Measurements from ENCODE around the gene PHACTR1. TPM values are rescaled to one million over a fixed set of nuclear protein-coding genes. Genes with fewer than 3 reads are reported as not detected.
"Not testable (repeated sequence)": the region's sequence is repeated elsewhere in the genome, so short reads cannot be mapped to it uniquely, and the experiment has no call there.

The PHACTR1 gene
- total and polyA plus RNA-seq, 7 donors: 0.60 to 7.5 (median 3.7) TPM

- Histone ChIP-seq H3K4me3 (no peak overlapping the region), H3K36me3 (no peaks in the 10 kb centered on the region), H3K4me1 (no peaks in the 10 kb centered on the region), H3K9me3 (no peaks in the 10 kb centered on the region), H3K27ac (no peak overlapping the region), H3K27me3 (no peaks in the 10 kb centered on the region)
- TF ChIP-seq EP300 (IDR thresholded peaks at IDR 0.05) (no peak), POLR2AphosphoS5 (IDR thresholded peaks at IDR 0.05) (no peak), POLR2A (IDR thresholded peaks at IDR 0.05) (no peak)
- TF ChIP-seq, protein P1, sequence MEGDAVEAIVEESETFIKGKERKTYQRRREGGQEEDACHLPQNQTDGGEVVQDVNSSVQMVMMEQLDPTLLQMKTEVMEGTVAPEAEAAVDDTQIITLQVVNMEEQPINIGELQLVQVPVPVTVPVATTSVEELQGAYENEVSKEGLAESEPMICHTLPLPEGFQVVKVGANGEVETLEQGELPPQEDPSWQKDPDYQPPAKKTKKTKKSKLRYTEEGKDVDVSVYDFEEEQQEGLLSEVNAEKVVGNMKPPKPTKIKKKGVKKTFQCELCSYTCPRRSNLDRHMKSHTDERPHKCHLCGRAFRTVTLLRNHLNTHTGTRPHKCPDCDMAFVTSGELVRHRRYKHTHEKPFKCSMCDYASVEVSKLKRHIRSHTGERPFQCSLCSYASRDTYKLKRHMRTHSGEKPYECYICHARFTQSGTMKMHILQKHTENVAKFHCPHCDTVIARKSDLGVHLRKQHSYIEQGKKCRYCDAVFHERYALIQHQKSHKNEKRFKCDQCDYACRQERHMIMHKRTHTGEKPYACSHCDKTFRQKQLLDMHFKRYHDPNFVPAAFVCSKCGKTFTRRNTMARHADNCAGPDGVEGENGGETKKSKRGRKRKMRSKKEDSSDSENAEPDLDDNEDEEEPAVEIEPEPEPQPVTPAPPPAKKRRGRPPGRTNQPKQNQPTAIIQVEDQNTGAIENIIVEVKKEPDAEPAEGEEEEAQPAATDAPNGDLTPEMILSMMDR (IDR thresholded peaks at IDR 0.05): no peak
- WGBS, 2 donors: 90 to 93% methylated on average over 4 of the region's 4 CpGs
- intact Hi-C loops (cut with DNase I): no loop called here
- no peak for DNase-seq
Measured at GRCh38 chr6:12937971-12938370, 221.4 kb downstream of the PHACTR1 start.

DNA sequence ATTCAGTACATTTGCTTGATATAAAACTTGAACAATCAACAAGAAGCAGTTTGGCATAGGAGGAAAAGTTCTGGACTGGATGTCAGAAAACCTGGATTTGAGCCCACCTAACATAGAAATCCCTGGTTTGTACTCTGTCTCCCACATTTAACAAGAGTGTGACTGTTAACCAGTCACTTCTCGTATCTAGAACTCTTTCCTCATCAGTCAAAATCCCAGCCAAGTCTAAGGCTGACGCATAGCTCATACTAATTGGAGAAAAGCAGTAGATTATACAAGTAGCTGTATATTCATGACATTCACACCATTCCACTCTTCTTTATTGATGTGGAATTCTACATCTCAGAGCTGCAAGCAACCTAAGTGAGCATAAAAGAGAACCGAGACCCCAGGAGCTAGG lies 222.7 kb downstream of the PHACTR1 start:
- no peaks in the 10 kb centered on the region for H3K36me3 ChIP-seq
- H3K27ac ChIP-seq: no peak overlapping the region
- no peaks in the 10 kb centered on the region for H3K9me3 ChIP-seq
- TF ChIP-seq POLR2A (IDR thresholded peaks at IDR 0.05) (no peak), POLR2AphosphoS5 (IDR thresholded peaks at IDR 0.05) (no peak), EP300 (IDR thresholded peaks at IDR 0.05) (no peak)
- TF ChIP-seq, protein P1 (IDR thresholded peaks at IDR 0.05): no peak
- intact Hi-C loops (cut with DNase I): no loop called here
- no peaks in the 10 kb centered on the region for H3K27me3 ChIP-seq
- no peaks in the 10 kb centered on the region for H3K4me1 ChIP-seq
- H3K4me3 ChIP-seq: no peak overlapping the region
- 80% methylated on average over 3 of the region's 3 CpGs for WGBS, 2 donors
- no peak for DNase-seq

GRCh38 chr6:12941422-12941821 lies 224.9 kb downstream of the PHACTR1 start:
- intact Hi-C loops (cut with DNase I): no loop called here
- H3K27me3 ChIP-seq: no peaks in the 10 kb centered on the region
- H3K4me3 ChIP-seq: no peak overlapping the region
- DNase-seq: no peak
- H3K4me1 ChIP-seq: no peaks in the 10 kb centered on the region
- TF ChIP-seq POLR2A (IDR thresholded peaks at IDR 0.05) (no peak), POLR2AphosphoS5 (IDR thresholded peaks at IDR 0.05) (no peak), EP300 (IDR thresholded peaks at IDR 0.05) (no peak)
- TF ChIP-seq, protein P1 (IDR thresholded peaks at IDR 0.05): no peak
- WGBS, 2 donors: 47 to 72% methylated on average over 8 of the region's 8 CpGs
- no peaks in the 10 kb centered on the region for H3K9me3 ChIP-seq
- no peak overlapping the region for H3K27ac ChIP-seq
- H3K36me3 ChIP-seq: no peaks in the 10 kb centered on the region

DNA sequence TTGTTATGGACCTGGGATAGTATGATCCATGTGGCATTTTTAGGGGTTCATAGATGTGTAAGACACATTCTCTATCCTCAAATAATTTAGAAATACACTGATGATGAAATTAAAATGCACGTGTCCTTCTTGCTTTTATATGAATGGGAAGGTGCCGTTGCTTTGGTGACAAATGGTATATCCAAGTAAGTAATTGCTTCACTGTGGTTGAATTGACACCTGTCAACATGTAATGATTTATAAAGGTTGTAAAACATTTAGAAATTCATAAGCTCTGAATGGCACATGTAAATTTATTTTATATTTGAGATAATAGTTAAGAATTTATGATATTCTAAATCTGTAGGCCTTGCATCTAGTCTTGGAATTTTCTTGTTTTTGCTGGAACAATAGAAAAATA lies 227.0 kb downstream of the PHACTR1 start:
- TF ChIP-seq EP300 (IDR thresholded peaks at IDR 0.05) (no peak), POLR2AphosphoS5 (IDR thresholded peaks at IDR 0.05) (no peak), POLR2A (IDR thresholded peaks at IDR 0.05) (no peak)
- TF ChIP-seq, protein P1 (IDR thresholded peaks at IDR 0.05): no peak
- no peak overlapping the region for H3K27ac ChIP-seq
- H3K4me1 ChIP-seq: no peaks in the 10 kb centered on the region
- no peak for DNase-seq
- 73 to 87% methylated on average over 2 of the region's 2 CpGs for whole genome bisulfite sequencing, 2 donors
- intact Hi-C loops (cut with DNase I): no loop called here
- H3K36me3 ChIP-seq: no peaks in the 10 kb centered on the region
- H3K4me3 ChIP-seq: no peak overlapping the region
- H3K27me3 ChIP-seq: no peaks in the 10 kb centered on the region
- no peaks in the 10 kb centered on the region for H3K9me3 ChIP-seq

DNA sequence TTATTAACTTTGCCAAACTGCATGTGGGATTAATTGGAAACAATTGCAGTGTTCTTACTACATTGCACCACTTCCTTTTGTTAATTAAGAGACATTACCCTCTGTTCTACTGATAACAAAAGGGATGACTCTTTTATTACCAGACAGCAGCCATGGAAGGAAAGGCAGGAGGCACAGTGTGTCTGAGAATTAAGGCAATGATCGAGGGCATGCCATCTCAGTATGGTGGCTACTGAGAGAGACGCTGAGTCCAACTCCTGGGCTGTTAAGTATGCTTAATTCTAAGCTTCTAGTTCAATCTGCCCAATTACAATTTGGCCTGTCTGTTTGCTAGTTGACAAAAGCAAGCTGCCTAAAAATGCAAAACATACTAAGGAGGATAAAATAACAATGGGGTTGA lies 227.4 kb downstream of the PHACTR1 start:
- Histone ChIP-seq H3K4me3 (no peak overlapping the region), H3K36me3 (no peaks in the 10 kb centered on the region), H3K27ac (no peak overlapping the region), H3K9me3 (no peaks in the 10 kb centered on the region), H3K4me1 (no peaks in the 10 kb centered on the region), H3K27me3 (no peaks in the 10 kb centered on the region)
- intact Hi-C loops (cut with DNase I): no loop called here
- no peak for DNase-seq
- WGBS, 2 donors: 60 to 68% methylated on average over 2 of the region's 2 CpGs
- TF ChIP-seq POLR2A (IDR thresholded peaks at IDR 0.05) (no peak), POLR2AphosphoS5 (IDR thresholded peaks at IDR 0.05) (no peak), EP300 (IDR thresholded peaks at IDR 0.05) (no peak)
- TF ChIP-seq, protein P1 (IDR thresholded peaks at IDR 0.05): no peak

- DNase-seq; intact Hi-C loops (cut with DNase I); H3K27me3 ChIP-seq; H3K36me3 ChIP-seq; H3K27ac ChIP-seq; H3K9me3 ChIP-seq; H3K4me3 ChIP-seq; H3K4me1 ChIP-seq: not testable (repeated sequence)
- 92 to 94% methylated on average over 16 of the region's 16 CpGs for WGBS, 2 donors
Measured at GRCh38 chr6:12944528-12944927, 228.0 kb downstream of the PHACTR1 start.
